Measurements from ENCODE around the gene AP2A2.
A peak's percentile ranks its signal among the peaks of the same experiment; 100 is the strongest.
"Not testable (repeated sequence)": the region's sequence is repeated elsewhere in the genome, so short reads cannot be mapped to it uniquely, and the experiment has no call there.

The AP2A2 gene

DNA sequence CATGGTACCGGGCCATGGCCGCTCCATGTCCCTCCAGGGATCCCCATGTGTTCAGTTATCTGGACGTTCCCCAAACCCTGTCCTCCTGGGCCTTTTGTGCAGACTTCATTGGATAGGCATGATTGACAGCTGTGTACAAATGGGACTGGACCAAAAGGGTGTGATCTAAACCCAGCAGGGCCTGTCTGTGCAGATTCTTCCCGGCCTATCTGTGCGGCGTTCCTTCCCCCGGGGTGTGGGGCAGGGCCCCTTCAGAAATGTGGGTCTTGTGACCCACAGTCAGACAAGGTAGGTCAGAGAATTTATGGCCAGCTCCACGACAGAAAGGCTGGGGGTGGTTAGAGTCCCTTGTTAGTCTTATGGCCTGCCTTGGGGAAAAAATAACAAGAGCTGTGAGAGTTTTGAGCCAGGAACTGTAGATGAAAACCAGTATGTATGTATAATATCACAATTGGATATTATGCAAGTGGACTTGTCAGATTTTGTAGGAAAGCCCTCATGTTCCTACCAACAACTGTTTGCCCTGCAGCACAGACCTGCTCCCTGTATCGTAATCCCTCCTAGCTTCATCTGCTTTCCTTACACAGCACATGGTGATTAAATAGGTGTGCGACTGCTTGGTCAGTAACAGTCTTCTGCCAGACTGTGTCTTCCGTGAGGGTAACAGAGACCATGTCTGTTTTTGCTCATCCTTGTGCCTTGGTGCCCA lies 31.7 kb downstream of the AP2A2 start:
- TF ChIP-seq Cebpa-rat (IDR thresholded peaks at IDR 0.05), result no peak
- Histone ChIP-seq H3K9ac (no peak overlapping the region), H4K20me1 (peaks cover 93% of the 10 kb centered on the region), H3K4me2 (no peak overlapping the region), H3K9me3 (no peaks in the 10 kb centered on the region), H3K36me3 (peaks cover 60% of the 10 kb centered on the region), H3K27ac (no peak overlapping the region), H3K4me1 (peaks cover 40% of the 10 kb centered on the region), H3K27me3 (no peaks in the 10 kb centered on the region), H3K4me3 (no peak overlapping the region)

- Histone ChIP-seq H3K36me3 (peaks cover 68% of the 10 kb centered on the region), H3K4me3 (no peak overlapping the region), H3K9me3 (no peaks in the 10 kb centered on the region), H4K20me1 (peaks cover 92% of the 10 kb centered on the region), H3K9ac (no peak overlapping the region), H3K27me3 (no peaks in the 10 kb centered on the region), H3K27ac (no peak overlapping the region), H3K4me1 (peaks cover 32% of the 10 kb centered on the region), H3K4me2 (no peak overlapping the region)
- no peak for TF ChIP-seq Cebpa-rat (IDR thresholded peaks at IDR 0.05)
Measured at GRCh38 chr11:958101-958500, 32.4 kb downstream of the AP2A2 start.

DNA sequence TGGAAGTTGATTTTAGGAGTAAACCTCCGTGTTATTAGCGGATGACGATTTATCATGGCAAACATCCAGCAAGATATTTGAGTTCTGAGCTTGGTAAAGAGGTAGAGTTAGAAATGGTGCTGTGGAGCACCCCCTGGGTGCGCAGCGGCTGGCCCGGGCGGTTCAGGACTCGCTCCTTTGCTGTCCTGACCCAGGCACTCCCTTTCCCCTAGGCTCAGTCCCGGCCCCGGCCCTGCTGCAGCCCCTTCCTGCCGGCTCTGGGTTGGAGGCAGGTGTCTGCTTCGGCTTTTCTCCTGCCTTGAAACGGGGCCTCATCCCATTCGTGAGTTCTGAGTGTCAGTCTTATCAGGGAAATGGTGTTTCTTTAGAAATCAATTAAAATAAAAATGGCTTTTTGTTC lies 33.4 kb downstream of the AP2A2 start:
- Histone ChIP-seq H3K4me2 (no peak overlapping the region), H4K20me1 (peaks cover 89% of the 10 kb centered on the region), H3K4me1 (peaks cover 23% of the 10 kb centered on the region), H3K9me3 (no peaks in the 10 kb centered on the region), H3K27ac (no peak overlapping the region), H3K9ac (no peak overlapping the region), H3K27me3 (no peaks in the 10 kb centered on the region), H3K4me3 (no peak overlapping the region), H3K36me3 (peaks cover 77% of the 10 kb centered on the region)
- TF ChIP-seq Cebpa-rat (IDR thresholded peaks at IDR 0.05), result no peak

DNA sequence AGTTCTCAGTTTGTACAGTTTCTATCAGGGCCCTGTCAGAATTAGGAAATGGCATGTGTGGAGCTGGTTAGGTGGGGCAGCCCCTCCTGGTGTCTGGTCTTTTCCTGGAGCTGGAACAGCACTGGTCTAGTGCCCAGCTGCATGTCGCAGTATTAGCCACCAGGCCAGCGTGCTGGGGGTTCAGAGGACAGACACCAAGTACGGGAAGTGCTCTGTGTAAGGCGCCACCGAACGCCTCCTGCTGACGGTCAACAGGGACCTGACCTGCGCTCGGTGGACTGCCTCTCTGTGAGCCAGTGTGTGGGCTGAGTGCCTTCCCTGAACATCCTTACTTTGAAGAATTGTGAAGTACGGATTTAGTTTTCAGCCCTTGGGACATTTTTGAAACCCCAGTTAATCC lies 33.9 kb downstream of the AP2A2 start:
- Histone ChIP-seq H3K36me3 (peaks cover 83% of the 10 kb centered on the region), H4K20me1 (peaks cover 86% of the 10 kb centered on the region)

GRCh38 chr11:961310-961920 lies 35.7 kb downstream of the AP2A2 start:
- Histone ChIP-seq H3K36me3 (peaks cover 96% of the 10 kb centered on the region), H4K20me1 (peaks cover 76% of the 10 kb centered on the region), H3K4me1 (peaks cover 11% of the 10 kb centered on the region)
- H3K4me2 ChIP-seq, H3K9ac ChIP-seq, H3K27me3 ChIP-seq, H3K9me3 ChIP-seq, H3K27ac ChIP-seq, H3K4me3 ChIP-seq: not testable (repeated sequence)

More for the DNA sequence above, 33.9 kb downstream of the AP2A2 start:
- Histone ChIP-seq H3K4me3 (no peak overlapping the region), H3K9ac (no peak overlapping the region), H3K27me3 (no peaks in the 10 kb centered on the region), H3K27ac (no peak overlapping the region), H3K4me1 (peaks cover 17% of the 10 kb centered on the region), H3K4me2 (no peak overlapping the region), H3K9me3 (no peaks in the 10 kb centered on the region)
- no peak for TF ChIP-seq Cebpa-rat (IDR thresholded peaks at IDR 0.05)

DNA sequence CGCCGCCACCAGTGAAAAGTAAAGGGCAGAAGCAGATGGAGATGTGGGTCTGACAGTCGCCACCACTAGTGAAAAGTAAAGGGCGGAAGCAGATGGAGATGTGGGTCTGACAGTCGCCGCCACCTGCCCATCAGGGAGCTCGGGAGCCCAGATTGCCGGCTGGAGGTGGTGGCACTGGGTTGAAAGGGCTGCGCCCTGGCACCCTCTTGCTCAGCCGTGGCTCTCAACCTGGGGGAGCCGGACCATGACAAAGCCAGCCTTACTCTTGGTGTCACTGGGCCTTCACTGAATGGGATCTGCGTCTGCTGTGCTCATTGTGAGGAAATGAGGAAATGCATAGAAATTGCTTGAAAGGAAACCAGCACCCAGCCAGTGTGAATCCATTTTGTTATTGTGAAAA lies 36.3 kb downstream of the AP2A2 start:
- H3K27me3 ChIP-seq, result no peaks in the 10 kb centered on the region
- H3K36me3 ChIP-seq, result peaks cover 93% of the 10 kb centered on the region
- H3K27ac ChIP-seq, result no peak overlapping the region
- no peak overlapping the region for H3K4me2 ChIP-seq
- no peaks in the 10 kb centered on the region for H3K9me3 ChIP-seq
- H3K9ac ChIP-seq, result no peak overlapping the region
- peaks cover 16% of the 10 kb centered on the region for H3K4me1 ChIP-seq
- no peak for TF ChIP-seq Cebpa-rat (IDR thresholded peaks at IDR 0.05)
- H4K20me1 ChIP-seq, result peaks cover 76% of the 10 kb centered on the region
- no peak overlapping the region for H3K4me3 ChIP-seq

GRCh38 chr11:962688-963087 lies 37.0 kb downstream of the AP2A2 start:
- Histone ChIP-seq H3K4me3 (no peak overlapping the region), H4K20me1 (peaks cover 76% of the 10 kb centered on the region)
- no peak for TF ChIP-seq Cebpa-rat (IDR thresholded peaks at IDR 0.05)

GRCh38 chr11:963852-964251 lies 38.2 kb downstream of the AP2A2 start:
- Histone ChIP-seq H3K4me2 (no peak overlapping the region), H4K20me1 (peaks cover 76% of the 10 kb centered on the region), H3K9me3 (no peaks in the 10 kb centered on the region), H3K36me3 (peaks cover 74% of the 10 kb centered on the region), H3K27ac (no peak overlapping the region), H3K4me1 (peaks cover 36% of the 10 kb centered on the region), H3K4me3 (no peak overlapping the region), H3K27me3 (no peaks in the 10 kb centered on the region), H3K9ac (no peak overlapping the region)
- no peak for TF ChIP-seq Cebpa-rat (IDR thresholded peaks at IDR 0.05)

More at GRCh38 chr11:962688-963087, 37.0 kb downstream of the AP2A2 start:
- peaks cover 86% of the 10 kb centered on the region for H3K36me3 ChIP-seq
- H3K9me3 ChIP-seq, result no peaks in the 10 kb centered on the region
- H3K27ac ChIP-seq, result no peak overlapping the region
- no peaks in the 10 kb centered on the region for H3K27me3 ChIP-seq
- H3K4me1 ChIP-seq, result peaks cover 24% of the 10 kb centered on the region
- H3K9ac ChIP-seq, result no peak overlapping the region
- no peak overlapping the region for H3K4me2 ChIP-seq

DNA sequence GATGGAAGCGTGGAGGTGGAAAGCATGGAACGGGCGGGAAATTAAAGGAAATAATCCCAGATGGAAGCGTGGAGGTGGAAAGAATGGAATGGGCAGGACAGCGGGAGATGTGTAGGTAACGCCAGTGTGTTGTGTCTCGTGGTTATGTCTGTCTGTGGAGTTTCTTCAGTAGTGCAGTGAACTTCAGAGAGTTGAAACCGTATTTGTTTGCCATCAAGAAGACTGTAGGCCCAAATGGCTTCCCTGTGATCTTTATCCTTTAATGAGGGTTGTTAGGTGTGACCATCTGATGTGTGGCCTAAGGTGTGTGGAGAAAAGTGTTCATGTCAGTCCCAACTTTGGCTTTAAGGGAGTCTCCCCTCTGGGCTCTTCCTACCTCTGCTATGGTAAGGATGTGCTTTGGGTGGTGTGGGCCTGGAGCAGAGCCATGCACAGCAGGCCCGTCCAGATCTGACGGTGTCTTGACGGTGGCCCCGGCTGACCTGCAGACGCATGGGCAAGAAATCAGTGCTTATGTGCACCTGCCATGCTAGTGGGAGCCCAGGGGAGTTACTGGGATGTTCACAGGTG lies 39.6 kb downstream of the AP2A2 start:
- peak overlapping the region; percentile 47; the same call in 1 of the 2 replicates for H3K4me2 ChIP-seq
- no peak overlapping the region for H3K27ac ChIP-seq
- H3K9me3 ChIP-seq, result no peaks in the 10 kb centered on the region
- peaks cover 76% of the 10 kb centered on the region for H4K20me1 ChIP-seq
- no peaks in the 10 kb centered on the region for H3K27me3 ChIP-seq
- H3K4me3 ChIP-seq, result no peak overlapping the region
- no peak overlapping the region for H3K9ac ChIP-seq
- TF ChIP-seq Cebpa-rat (IDR thresholded peaks at IDR 0.05), result no peak
- peaks cover 59% of the 10 kb centered on the region for H3K36me3 ChIP-seq
- H3K4me1 ChIP-seq, result peaks cover 50% of the 10 kb centered on the region
